Mammary epithelial cell (primary cell): Measurements from ENCODE around the gene TYW5.

ENCODE experiments used
- EZH2 ChIP-seq: IDR thresholded peaks from 2 replicates; pipeline ENCODE4 v1.6.1; 2012; ENCODE audit warnings: low read length, inconsistent platforms, borderline replicate concordance
- TF ChIP-seq, protein P1 (sequence below), 2 donors: IDR thresholded peaks in 1 of 2; conservative IDR thresholded peaks in 1 of 2; 2 replicates each; pipeline ENCODE4 v1.5.1; 2011 to 2012; ENCODE audit warnings: inconsistent platforms in 2 of 2, low read length in 2 of 2, mild to moderate bottlenecking in 2 of 2, control low read depth in 1 of 2, low read depth in 1 of 2; ENCODE audit not compliant: insufficient read depth in 1 of 2; ENCODE audit errors: extremely low read depth in 1 of 2

DNA sequence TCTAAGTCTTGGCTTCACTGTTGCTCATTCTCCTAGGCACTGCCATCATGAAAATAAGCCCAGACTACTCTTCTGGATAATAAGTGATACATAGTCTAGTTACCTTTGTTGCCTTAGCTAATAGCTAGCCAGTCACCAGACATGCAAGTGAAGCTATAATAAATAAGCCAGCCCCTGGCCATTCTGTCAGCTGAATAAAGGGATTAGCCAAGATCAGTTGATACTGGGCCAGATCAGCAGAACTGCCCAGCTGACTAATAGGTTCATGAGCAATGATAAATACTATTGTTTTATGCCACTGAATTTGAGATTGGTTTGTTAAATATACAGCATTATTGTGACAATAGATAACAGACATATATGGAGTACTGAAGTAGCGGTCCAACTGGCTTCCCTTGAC lies 52.2 kb downstream of the TYW5 start:
- TF ChIP-seq, protein P1, sequence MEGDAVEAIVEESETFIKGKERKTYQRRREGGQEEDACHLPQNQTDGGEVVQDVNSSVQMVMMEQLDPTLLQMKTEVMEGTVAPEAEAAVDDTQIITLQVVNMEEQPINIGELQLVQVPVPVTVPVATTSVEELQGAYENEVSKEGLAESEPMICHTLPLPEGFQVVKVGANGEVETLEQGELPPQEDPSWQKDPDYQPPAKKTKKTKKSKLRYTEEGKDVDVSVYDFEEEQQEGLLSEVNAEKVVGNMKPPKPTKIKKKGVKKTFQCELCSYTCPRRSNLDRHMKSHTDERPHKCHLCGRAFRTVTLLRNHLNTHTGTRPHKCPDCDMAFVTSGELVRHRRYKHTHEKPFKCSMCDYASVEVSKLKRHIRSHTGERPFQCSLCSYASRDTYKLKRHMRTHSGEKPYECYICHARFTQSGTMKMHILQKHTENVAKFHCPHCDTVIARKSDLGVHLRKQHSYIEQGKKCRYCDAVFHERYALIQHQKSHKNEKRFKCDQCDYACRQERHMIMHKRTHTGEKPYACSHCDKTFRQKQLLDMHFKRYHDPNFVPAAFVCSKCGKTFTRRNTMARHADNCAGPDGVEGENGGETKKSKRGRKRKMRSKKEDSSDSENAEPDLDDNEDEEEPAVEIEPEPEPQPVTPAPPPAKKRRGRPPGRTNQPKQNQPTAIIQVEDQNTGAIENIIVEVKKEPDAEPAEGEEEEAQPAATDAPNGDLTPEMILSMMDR (conservative IDR thresholded peaks at IDR 0.05 in 1 of 2, IDR thresholded peaks at IDR 0.05 in 1 of 2; ENCODE audit: extremely low read depth in 1 of 2, insufficient read depth in 1 of 2, low read depth in 1 of 2, low read length in 2 of 2), result no peak
- no peak for TF ChIP-seq EZH2
